T-helper 2 cell treated with Interferon-gamma antibody and Interleukin-4, amounts not matched to agents 5 μg/mL and 100 μg/mL, for 36 hours (primary cell): ENCODE measurements around the gene KIAA1328.

Experiments used
- DNase-seq: peaks from one replicate; pipeline ENCODE4 v3.0.0; 2021; ENCODE audit warnings: low spot score
- H3K27ac Mint-ChIP-seq: one replicate; pipeline ENCODE4 v1.8.0; 2021; ENCODE audit warnings: mild to moderate bottlenecking, mixed read lengths
- H3K27me3 Mint-ChIP-seq: one replicate; pipeline ENCODE4 v1.8.0; 2021; ENCODE audit warnings: low read depth, mixed read lengths
- H3K36me3 Mint-ChIP-seq: one replicate; pipeline ENCODE4 v1.8.0; 2021; ENCODE audit warnings: low read depth, mixed read lengths
- H3K4me1 Mint-ChIP-seq: one replicate; pipeline ENCODE4 v1.8.0; 2021; ENCODE audit warnings: low read depth, mixed read lengths
- H3K4me3 Mint-ChIP-seq: one replicate; pipeline ENCODE4 v1.8.0; 2022; ENCODE audit warnings: mild to moderate bottlenecking, moderate library complexity, mixed read lengths
- H3K9me3 Mint-ChIP-seq: one replicate; pipeline ENCODE4 v1.8.0; 2021; ENCODE audit warnings: mixed read lengths

The KIAA1328 gene

DNA sequence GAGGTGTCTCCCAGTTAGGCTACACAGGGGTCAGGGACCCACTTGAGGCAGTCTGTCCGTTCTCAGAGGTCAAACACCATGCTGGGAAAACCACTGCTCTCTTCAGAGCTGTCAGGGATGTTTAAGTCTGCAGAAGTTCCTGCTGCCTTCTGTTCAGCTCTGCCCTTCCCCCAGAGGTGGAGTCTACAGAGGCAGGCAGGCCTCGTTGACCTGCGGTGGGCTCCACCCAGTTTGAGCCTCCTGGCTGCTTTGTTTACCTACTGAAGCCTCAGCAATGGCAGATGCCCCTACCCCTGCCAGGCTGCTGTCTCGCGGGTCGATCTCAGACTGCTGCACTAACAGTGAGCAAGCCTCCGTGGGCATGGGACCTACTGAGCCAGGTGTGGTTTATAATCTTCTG is 390.3 kb downstream of the KIAA1328 start:
- Mint-ChIP-seq H3K27me3 (no peaks in the 10 kb centered on the region), H3K36me3 (no peaks in the 10 kb centered on the region), H3K4me3 (no peak overlapping the region), H3K9me3 (no peaks in the 10 kb centered on the region), H3K27ac (no peak overlapping the region), H3K4me1 (no peaks in the 10 kb centered on the region)
- DNase-seq, result no peak

DNA sequence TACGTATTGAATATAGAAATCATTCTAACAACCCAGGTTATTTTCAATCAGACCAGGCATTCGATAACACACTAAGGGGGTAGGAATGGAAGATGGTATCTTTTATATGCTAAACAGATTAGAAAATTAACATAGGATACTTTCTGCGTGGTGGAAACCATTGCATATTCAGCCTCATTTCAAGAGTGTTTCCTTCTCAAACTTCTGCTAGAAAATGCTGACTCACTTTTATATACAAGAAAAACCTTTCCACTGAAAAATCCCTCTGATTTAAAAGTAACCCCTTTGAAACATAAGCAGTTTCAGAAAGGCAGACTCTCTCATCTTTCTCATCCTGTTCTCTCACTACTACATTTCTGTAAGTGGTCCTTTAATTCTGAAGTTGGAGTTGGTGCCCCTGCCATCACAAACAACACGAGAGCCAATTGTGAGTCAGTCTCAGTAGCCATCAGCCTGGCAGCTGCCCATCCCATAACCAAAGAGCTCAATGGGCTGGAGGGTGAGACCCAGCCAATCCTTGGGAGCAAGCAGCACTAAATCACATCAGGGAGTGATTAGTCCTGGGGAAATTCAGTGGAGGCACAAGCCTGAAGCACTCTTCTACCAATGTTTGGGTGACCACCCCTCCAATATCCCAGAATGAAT is 393.5 kb downstream of the KIAA1328 start:
- no peaks in the 10 kb centered on the region for H3K4me1 Mint-ChIP-seq
- H3K27me3 Mint-ChIP-seq, result no peaks in the 10 kb centered on the region
- DNase-seq, result no peak
- H3K27ac Mint-ChIP-seq, result no peak overlapping the region
- no peaks in the 10 kb centered on the region for H3K36me3 Mint-ChIP-seq
- no peak overlapping the region for H3K4me3 Mint-ChIP-seq
- no peaks in the 10 kb centered on the region for H3K9me3 Mint-ChIP-seq

DNA sequence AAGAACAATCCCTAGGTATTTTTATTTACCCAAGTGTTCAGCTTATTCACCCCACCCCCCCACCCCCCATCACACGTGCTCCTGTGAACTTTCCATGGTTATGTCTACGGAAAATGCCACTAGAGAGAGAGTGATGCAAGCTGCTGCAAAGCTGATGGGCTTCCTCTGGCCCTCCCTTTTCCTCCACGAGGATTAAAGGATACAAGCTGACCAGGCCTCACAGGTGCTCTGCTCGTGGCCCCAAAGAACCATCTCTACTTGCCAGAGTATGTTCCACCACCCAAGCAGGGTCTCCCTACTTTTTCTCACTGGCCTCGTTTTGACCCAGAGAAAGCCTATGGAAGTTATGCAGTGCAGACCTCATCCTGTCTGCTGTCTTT is 394.1 kb downstream of the KIAA1328 start:
- Mint-ChIP-seq H3K27me3 (no peaks in the 10 kb centered on the region), H3K36me3 (no peaks in the 10 kb centered on the region), H3K4me1 (no peaks in the 10 kb centered on the region), H3K4me3 (no peak overlapping the region), H3K27ac (no peak overlapping the region), H3K9me3 (peaks cover 4% of the 10 kb centered on the region)
- DNase-seq, result no peak

DNA sequence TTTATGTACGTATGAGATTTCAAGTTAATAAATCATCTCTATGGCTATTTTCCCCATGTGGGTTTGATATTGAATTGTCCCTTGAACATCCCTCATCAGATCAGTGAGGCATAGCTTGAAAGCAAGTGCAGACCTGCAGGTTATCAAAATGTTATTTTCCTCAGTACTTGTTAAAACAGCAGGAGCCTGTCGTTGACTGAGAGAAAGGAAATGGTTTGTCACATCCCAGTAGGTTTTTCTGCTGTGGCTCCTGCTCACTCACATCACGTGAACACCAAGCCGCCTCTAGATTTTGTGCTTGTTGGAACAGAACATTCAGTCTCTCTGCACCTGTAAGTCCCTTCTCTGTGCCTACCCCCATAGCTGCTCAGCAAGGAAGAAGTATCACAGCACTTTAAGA is 396.4 kb downstream of the KIAA1328 start:
- no peak for DNase-seq
- Mint-ChIP-seq H3K4me3 (no peak overlapping the region), H3K27me3 (no peaks in the 10 kb centered on the region), H3K27ac (no peak overlapping the region), H3K4me1 (no peaks in the 10 kb centered on the region), H3K36me3 (no peaks in the 10 kb centered on the region), H3K9me3 (peaks cover 4% of the 10 kb centered on the region)

DNA sequence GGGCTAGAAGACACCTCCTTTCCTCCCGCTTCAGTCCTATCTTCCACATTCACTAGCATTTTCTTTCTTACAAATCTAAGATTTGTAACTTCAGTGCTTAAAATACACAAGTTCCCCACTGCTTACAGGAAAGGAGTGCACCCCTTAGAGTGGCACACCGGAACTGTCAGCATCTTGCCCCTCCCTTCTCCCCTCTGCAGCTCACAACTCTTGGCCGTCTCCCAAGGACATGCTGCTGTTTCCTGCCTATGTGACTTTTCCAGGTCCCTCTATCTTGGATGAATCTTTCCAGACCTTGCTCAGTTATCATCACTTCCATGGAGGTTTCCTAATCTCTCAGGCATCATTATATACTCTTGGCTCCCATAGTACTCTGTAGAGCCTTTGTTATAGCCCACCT is 401.8 kb downstream of the KIAA1328 start:
- Mint-ChIP-seq H3K27me3 (no peaks in the 10 kb centered on the region), H3K9me3 (peaks cover 4% of the 10 kb centered on the region), H3K27ac (no peak overlapping the region), H3K4me3 (no peak overlapping the region), H3K36me3 (no peaks in the 10 kb centered on the region), H3K4me1 (no peaks in the 10 kb centered on the region)
- no peak for DNase-seq

DNA sequence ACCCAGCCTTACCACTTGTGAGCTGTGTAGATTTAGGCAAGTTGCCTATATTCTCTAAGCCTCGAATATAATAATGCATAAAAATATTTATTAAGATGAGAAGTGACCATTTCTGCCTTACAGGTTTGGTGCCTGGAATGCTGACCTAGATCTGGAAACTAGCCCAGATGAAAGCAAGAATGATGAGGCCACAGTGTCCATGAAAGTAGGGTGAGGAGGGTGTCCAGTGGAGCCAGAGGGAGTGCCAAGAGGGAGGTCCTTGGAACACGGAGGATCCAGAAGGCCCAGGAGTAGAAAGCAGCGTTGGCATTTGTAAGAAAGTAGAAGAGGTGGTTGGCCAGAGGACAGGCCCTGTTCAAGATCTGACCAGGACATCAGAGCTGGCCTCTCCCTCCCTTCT is 402.3 kb downstream of the KIAA1328 start:
- Mint-ChIP-seq H3K27ac (no peak overlapping the region), H3K27me3 (no peaks in the 10 kb centered on the region), H3K36me3 (no peaks in the 10 kb centered on the region), H3K4me3 (no peak overlapping the region), H3K4me1 (no peaks in the 10 kb centered on the region), H3K9me3 (peaks cover 4% of the 10 kb centered on the region)
- DNase-seq, result no peak

DNA sequence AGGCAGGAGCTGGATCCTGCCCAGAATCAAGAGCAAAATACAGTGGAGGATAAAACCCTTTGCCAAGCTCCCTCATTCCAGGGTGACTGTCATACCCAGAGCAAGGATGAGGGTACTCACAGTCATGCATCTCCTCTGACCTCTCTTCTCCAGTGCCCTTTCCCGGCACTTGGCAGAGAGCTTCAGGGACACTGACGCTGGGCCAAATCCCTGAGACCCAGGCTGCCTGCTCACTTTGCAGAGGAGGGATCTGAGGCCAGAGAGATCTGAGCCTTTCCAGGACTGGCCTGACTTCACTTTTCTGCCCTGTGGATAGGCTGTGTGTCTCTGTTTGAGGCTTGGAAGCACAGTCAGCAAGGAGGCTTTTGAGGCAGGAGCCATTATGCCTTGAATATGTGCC is 406.7 kb downstream of the KIAA1328 start:
- no peak overlapping the region for H3K27ac Mint-ChIP-seq
- no peak overlapping the region for H3K4me3 Mint-ChIP-seq
- H3K9me3 Mint-ChIP-seq, result no peaks in the 10 kb centered on the region
- no peaks in the 10 kb centered on the region for H3K36me3 Mint-ChIP-seq
- H3K4me1 Mint-ChIP-seq, result no peaks in the 10 kb centered on the region
- DNase-seq, result no peak
- H3K27me3 Mint-ChIP-seq, result no peaks in the 10 kb centered on the region

DNA sequence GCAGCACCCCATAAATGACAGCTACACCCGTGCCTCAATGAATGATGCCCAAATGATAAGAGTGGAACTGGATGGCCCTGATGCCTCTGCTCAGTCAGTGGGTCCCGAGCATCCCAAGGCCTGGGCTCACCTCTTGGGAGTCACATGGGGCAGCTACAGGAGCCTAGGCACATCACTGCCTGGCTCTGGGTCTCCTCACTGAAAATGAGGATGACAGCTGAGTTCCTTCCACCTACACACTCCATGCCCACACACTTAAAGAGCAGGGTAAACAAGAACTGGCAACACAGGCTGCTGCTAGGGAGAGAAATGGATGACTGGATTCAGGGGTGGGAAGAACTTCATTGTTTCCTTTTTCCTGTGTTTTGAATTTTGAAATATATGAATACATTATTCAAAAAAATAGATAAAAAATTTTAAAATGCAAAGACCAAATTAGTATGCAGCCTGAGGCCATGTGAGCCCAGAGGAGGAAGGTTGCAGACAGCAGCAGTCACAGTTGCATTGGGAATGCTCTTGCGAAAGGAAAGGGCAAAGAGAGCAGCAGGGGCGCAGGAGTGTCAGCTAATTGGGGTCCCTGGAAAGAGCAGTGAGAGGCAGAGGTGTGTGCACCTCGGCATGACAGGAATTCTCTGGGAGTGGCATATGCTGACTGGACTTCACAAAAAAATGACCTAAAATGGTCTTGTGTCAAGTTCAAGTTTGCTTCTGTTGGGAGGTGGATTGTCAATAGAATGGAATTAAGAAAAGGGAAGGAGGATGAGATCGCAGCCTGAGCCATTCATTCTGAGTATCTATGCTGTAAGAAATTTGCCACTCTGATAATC is 409.6 kb downstream of the KIAA1328 start:
- Mint-ChIP-seq H3K27me3 (peaks cover 8% of the 10 kb centered on the region), H3K27ac (no peak overlapping the region), H3K4me1 (no peaks in the 10 kb centered on the region), H3K36me3 (no peaks in the 10 kb centered on the region), H3K4me3 (no peak overlapping the region), H3K9me3 (no peaks in the 10 kb centered on the region)
- DNase-seq, result no peak

DNA sequence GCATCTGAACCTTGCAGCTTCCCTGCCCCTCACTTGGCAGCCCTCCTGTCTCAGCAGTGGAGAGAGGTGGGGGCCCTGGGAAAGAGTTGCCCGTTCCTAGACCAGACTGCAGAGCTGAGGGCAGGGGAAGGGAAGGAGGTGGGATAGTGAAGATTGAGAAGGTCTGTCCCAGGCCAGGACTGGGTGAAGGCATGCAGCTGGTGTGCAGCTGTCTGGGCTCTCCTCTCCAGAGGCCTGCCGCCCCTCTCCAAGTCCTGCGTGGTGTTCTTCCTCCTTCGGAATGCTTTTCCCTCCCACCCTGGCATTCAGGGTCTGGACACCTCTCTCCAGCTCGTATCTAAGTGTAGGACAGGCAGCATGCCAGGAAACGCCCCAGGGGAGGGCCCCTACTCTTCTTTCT is 413.2 kb downstream of the KIAA1328 start:
- DNase-seq, result no peak
- Mint-ChIP-seq H3K4me3 (no peak overlapping the region), H3K27ac (no peak overlapping the region), H3K36me3 (no peaks in the 10 kb centered on the region), H3K9me3 (no peaks in the 10 kb centered on the region), H3K27me3 (peaks cover 25% of the 10 kb centered on the region), H3K4me1 (no peaks in the 10 kb centered on the region)

DNA sequence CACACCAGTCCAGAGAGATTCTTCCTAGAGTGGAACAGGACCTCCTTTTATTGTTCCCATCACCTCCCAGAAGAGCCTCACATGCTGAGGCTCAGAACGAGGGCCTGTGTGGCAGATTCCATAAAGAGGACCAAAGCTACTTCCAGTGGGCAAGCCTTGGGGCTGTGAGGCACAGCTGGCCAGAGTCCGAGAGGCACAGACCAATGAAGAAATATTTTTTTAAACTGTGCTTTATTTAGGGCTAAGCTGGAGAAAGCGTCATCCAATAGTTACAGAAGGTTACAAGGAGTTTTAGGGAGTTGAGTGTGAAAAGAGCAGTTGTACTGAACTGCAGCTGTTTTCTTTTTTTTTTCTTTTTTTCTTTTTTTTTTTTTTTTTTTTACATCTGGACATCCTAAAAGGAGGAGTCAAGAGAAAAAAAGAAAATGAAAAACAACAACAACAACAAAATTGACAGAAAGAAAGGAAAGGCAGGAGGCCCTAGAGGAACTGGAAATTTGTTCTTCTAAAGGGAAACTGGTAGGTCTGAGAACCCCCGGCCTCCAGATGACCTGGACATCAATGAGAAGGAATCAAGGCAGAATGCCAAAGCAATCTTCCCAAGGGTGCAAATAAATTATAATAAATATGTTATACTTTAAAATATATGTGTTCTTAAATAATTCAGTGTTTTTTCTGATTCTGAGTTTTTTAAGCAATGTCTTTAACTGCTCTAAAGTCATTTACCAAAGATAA is 414.1 kb downstream of the KIAA1328 start:
- Mint-ChIP-seq H3K4me1 (no peaks in the 10 kb centered on the region), H3K4me3 (no peak overlapping the region), H3K27me3 (peaks cover 25% of the 10 kb centered on the region)

DNA sequence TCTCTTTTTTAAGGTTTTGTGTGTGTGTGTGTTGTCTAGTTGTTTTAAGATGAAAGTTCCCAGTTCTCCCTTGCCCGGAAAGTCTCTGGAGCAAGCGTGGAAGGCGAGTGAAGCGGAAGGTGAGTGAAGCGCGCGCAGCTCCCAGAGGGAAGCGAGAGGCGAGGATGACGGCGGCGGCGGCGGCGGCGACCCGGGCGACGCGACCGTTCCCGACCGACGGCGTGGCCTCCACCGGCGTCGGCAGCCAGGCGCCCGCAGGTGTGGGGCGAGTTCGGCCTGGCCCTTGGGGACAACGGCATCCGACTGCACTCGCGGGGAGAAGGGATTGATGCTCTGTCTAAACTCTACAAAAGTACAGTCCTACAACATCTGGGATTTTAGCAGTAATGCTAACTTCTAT is 414.8 kb downstream of the KIAA1328 start:
- no peak for DNase-seq
- Mint-ChIP-seq H3K36me3 (no peaks in the 10 kb centered on the region), H3K4me1 (no peaks in the 10 kb centered on the region), H3K27ac (no peak overlapping the region), H3K4me3 (no peak overlapping the region), H3K9me3 (no peaks in the 10 kb centered on the region), H3K27me3 (peaks cover 25% of the 10 kb centered on the region)

More for the DNA sequence above, 414.1 kb downstream of the KIAA1328 start:
- Mint-ChIP-seq H3K27ac (no peak overlapping the region), H3K36me3 (no peaks in the 10 kb centered on the region), H3K9me3 (no peaks in the 10 kb centered on the region)
- DNase-seq, result no peak

DNA sequence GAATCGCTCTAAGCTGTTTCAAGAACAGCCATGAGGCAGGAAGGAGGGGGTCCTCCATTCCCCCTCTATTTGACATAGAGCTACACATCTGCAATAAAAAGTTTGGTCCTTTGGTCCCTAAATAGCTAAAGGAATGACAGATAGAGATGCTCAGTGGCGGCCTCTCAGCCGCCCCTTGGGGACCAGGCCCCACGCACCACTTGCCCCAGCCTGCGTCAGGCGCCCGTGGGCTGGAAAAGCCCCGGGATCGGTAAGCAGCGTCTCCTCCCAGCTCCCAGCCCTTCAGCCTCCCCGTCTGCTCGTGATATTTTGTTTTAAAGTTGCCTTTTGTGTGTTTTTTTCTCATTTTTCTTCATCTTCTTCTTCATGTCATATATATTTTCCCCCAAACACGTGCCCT is 415.7 kb downstream of the KIAA1328 start:
- no peak overlapping the region for H3K4me3 Mint-ChIP-seq
- H3K27ac Mint-ChIP-seq, result no peak overlapping the region
- H3K9me3 Mint-ChIP-seq, result no peaks in the 10 kb centered on the region
- H3K4me1 Mint-ChIP-seq, result no peaks in the 10 kb centered on the region
- no peak for DNase-seq
- H3K36me3 Mint-ChIP-seq, result no peaks in the 10 kb centered on the region
- peaks cover 25% of the 10 kb centered on the region for H3K27me3 Mint-ChIP-seq

DNA sequence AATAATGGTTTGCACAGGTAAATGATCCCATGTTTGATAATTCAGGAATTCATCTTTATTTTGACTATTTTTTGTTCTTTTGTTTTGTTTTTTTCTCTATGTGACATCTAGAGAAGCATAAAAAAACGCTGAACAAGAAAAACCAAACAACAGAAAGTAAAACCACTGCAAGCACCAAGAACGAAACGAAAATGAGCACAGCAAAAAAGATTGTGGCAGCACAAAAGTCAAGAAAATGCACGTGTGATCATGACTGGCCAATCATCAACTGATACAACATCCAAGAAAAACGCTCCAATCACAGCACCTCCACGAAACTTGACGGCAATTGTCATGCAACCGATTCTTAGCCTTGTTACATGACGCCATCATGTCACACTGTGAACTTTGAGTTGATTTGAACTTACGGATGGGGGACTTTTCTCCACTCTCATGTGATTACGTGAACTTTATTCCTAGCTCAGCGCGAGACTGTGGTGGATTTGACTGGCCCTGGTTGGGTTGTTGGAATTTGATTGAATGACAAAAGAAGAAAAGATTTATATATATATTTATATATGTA is 417.9 kb downstream of the KIAA1328 start:
- Mint-ChIP-seq H3K27ac (no peak overlapping the region), H3K9me3 (no peaks in the 10 kb centered on the region), H3K4me1 (no peaks in the 10 kb centered on the region), H3K4me3 (no peak overlapping the region), H3K27me3 (peaks cover 30% of the 10 kb centered on the region), H3K36me3 (no peaks in the 10 kb centered on the region)
- no peak for DNase-seq
